OCI-LY1 (cell line): ENCODE results near the gene CHID1.

Experiments
- H2AFZ ChIP-seq: fragments of 200-600 bp; sonication (generic), shearing (Covaris generic); 2 replicates; pipeline ENCODE4 v1.6.0; 2014; ENCODE audit warnings: antibody characterized with exemption, mild to moderate bottlenecking, low read length
- H3F3A ChIP-seq: fragments of 200-600 bp; sonication (generic), shearing (Covaris generic); 2 replicates; pipeline ENCODE4 v1.6.0; 2014; ENCODE audit warnings: mild to moderate bottlenecking, antibody characterized with exemption, low read length, moderate library complexity; ENCODE audit not compliant: insufficient read depth
- H3K27ac ChIP-seq: fragments of 200-600 bp; sonication (generic); 2 replicates; pipeline ENCODE4 v1.5.1; 2014; ENCODE audit warnings: low read length, mixed run types, mild to moderate bottlenecking, low read depth; ENCODE audit not compliant: poor library complexity, severe bottlenecking
- H3K27me3 ChIP-seq: fragments of 200-600 bp; sonication (generic); 2 replicates; pipeline ENCODE4 v1.6.0; 2014; ENCODE audit warnings: antibody characterized with exemption, mild to moderate bottlenecking, low read length, moderate library complexity; ENCODE audit not compliant: insufficient read depth
- H3K36me3 ChIP-seq: fragments of 200-600 bp; sonication (generic); 2 replicates; pipeline ENCODE4 v1.6.1; 2014; ENCODE audit warnings: mild to moderate bottlenecking, antibody characterized with exemption, low read length, moderate library complexity, mixed read lengths; ENCODE audit not compliant: insufficient read depth
- H3K4me1 ChIP-seq: fragments of 200-600 bp; sonication (generic); 2 replicates; pipeline ENCODE4 v1.5.1; 2014; ENCODE audit warnings: mild to moderate bottlenecking, low read length, moderate library complexity; ENCODE audit not compliant: insufficient read depth, severe bottlenecking
- H3K4me2 ChIP-seq: fragments of 200-600 bp; sonication (generic), shearing (Covaris generic); 2 replicates; pipeline ENCODE4 v1.6.1; 2014; ENCODE audit warnings: low read length
- H3K4me3 ChIP-seq: fragments of 200-600 bp; sonication (generic); 2 replicates; pipeline ENCODE4 v1.5.1; 2014; ENCODE audit warnings: low read length, low read depth, mild to moderate bottlenecking, mixed read lengths; ENCODE audit not compliant: poor library complexity, severe bottlenecking
- H3K79me2 ChIP-seq: fragments of 200-600 bp; shearing (Covaris generic); 2 replicates; pipeline ENCODE4 v1.6.1; 2016; ENCODE audit warnings: mixed run types, low read length, mixed read lengths; ENCODE audit not compliant: insufficient read depth
- H3K9ac ChIP-seq: fragments of 200-600 bp; sonication (generic), shearing (Covaris generic); 2 replicates; pipeline ENCODE4 v1.6.1; 2014; ENCODE audit warnings: mild to moderate bottlenecking, low read length, mixed read lengths
- H3K9me2 ChIP-seq: fragments of 200-600 bp; sonication (generic), shearing (Covaris generic); 2 replicates; pipeline ENCODE4 v1.6.1; 2014; ENCODE audit warnings: low read depth, mild to moderate bottlenecking, low read length, mixed read lengths
- H3K9me3 ChIP-seq: fragments of 200-600 bp; shearing (Covaris generic); 2 replicates; pipeline ENCODE4 v1.6.1; 2014; ENCODE audit warnings: low read length, mixed read lengths
- H4K20me1 ChIP-seq: fragments of 200-600 bp; sonication (generic), shearing (Covaris generic); 2 replicates; pipeline ENCODE4 v1.6.0; 2016; ENCODE audit warnings: mild to moderate bottlenecking, low read length; ENCODE audit not compliant: insufficient read depth
- EZH2 ChIP-seq: fragments of 200-600 bp; sonication (generic), shearing (Covaris generic); IDR thresholded peaks from 2 replicates; pipeline ENCODE4 v1.8.0; 2017; ENCODE audit warnings: borderline replicate concordance, mixed run types, mild to moderate bottlenecking, antibody characterized with exemption, low read length, moderate library complexity, mixed read lengths
- TF ChIP-seq, protein P1 (sequence below): fragments of 200-600 bp; sonication (generic), shearing (Covaris generic); IDR thresholded peaks from 2 replicates; pipeline ENCODE4 v1.5.1; 2017; ENCODE audit warnings: mild to moderate bottlenecking, antibody characterized with exemption, low read length, moderate library complexity, mixed read lengths

CHID1 gene

DNA sequence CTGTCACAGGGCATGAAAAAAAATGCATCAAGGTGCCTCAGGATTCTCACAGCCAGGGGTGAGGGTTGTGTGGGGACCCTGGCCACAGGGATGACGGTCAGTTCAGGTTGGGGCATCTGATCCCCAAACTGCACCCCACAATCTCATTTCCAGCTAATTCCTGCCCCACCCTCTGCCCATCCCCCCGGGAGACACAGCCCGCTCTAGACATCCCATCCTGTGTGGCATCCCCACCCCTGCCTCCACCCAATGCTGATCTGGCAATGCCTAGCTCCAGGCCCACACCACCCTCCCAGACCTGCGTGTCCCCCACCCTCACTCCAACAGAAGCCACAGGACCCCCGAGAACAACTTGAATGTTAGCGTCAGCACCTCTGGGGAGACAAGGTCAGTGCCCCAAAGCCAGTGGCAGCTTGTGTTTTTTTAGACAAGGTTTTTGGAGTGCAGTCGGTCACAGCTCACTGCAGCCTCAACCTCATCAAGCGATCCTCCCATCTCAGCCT, 42.7 kb downstream of the CHID1 start:
- Histone ChIP-seq H3K4me3 (no peak overlapping the region), H3K27ac (no peak overlapping the region), H3F3A (no peaks in the 10 kb centered on the region), H2AFZ (no peak overlapping the region), H3K9me2 (no peaks in the 10 kb centered on the region), H3K79me2 (no peaks in the 10 kb centered on the region), H3K36me3 (no peaks in the 10 kb centered on the region), H3K9ac (no peak overlapping the region), H3K9me3 (no peaks in the 10 kb centered on the region), H3K27me3 (peaks cover 6% of the 10 kb centered on the region; the same call in 1 of the 2 replicates), H3K4me2 (no peak overlapping the region), H4K20me1 (no peaks in the 10 kb centered on the region), H3K4me1 (no peaks in the 10 kb centered on the region)
- TF ChIP-seq, protein P1, sequence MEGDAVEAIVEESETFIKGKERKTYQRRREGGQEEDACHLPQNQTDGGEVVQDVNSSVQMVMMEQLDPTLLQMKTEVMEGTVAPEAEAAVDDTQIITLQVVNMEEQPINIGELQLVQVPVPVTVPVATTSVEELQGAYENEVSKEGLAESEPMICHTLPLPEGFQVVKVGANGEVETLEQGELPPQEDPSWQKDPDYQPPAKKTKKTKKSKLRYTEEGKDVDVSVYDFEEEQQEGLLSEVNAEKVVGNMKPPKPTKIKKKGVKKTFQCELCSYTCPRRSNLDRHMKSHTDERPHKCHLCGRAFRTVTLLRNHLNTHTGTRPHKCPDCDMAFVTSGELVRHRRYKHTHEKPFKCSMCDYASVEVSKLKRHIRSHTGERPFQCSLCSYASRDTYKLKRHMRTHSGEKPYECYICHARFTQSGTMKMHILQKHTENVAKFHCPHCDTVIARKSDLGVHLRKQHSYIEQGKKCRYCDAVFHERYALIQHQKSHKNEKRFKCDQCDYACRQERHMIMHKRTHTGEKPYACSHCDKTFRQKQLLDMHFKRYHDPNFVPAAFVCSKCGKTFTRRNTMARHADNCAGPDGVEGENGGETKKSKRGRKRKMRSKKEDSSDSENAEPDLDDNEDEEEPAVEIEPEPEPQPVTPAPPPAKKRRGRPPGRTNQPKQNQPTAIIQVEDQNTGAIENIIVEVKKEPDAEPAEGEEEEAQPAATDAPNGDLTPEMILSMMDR = no peak
- no peak for TF ChIP-seq EZH2

DNA sequence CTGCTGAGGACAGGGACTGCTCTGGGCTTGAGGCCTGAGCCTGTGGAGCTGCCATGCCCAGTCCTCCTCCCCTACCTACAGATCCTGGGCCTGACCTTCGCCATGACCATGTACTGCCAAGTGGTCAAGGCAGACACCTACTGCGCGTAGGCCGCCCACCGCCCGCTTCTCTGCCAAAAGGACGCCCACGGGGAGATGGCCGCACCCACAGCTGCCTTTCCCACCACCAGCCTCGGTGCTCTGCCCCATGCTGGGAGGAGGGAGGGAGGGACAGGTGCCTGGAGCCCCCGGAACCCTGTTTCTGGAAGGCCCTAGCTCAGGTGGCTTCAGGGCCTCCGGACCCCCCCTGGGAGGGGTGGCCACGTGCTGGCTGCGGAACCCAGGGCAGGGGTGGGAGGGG, 44.1 kb downstream of the CHID1 start:
- Histone ChIP-seq H3F3A (no peaks in the 10 kb centered on the region), H3K27ac (no peak overlapping the region), H3K4me1 (no peaks in the 10 kb centered on the region), H3K9me2 (no peaks in the 10 kb centered on the region), H3K4me3 (no peak overlapping the region), H2AFZ (no peak overlapping the region), H3K27me3 (peaks cover 6% of the 10 kb centered on the region; the same call in 1 of the 2 replicates), H3K9me3 (no peaks in the 10 kb centered on the region), H3K79me2 (no peaks in the 10 kb centered on the region), H3K4me2 (no peak overlapping the region), H4K20me1 (no peaks in the 10 kb centered on the region), H3K36me3 (no peaks in the 10 kb centered on the region), H3K9ac (no peak overlapping the region)
- TF ChIP-seq, protein P1 = no peak
- no peak for TF ChIP-seq EZH2

DNA sequence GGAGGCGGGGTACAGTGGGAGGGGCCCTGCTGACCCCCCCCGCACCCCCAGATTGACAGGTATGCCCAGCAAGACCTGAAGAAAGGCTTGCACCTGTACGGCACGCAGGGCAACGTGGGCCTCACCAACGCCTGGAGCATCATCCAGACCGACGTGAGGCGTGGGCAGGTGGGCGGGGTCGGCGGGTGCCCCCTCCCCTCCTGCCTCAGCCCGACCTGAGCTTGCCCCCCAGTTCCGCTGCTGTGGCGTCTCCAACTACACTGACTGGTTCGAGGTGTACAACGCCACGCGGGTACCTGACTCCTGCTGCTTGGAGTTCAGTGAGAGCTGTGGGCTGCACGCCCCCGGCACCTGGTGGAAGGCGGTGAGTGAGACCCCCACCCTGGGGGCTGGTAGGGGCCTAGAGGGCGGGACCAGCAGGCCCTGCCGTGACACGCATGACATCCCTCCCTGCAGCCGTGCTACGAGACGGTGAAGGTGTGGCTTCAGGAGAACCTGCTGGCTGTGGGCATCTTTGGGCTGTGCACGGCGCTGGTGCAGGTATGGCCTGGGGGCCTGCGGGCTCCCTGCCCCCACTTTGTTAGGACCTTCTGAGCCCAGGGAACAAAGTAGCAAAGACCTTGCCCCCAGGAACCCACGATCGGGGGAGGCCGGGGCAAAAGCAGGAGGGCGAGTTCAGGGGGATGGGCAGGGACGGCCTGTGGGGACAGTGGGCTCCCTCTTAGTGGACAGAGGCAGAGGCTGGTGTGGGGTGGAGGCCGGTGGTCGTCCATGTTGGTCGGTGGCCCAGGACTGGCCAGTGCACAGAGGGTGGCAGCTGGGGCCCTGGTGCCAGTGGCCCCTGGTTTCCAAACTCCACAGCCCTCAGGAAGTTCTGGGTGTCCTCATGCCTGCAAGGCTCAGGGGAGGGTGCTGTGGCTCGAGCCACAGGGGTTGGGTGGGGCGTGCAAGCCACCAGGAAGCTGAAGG, 44.9 kb downstream of the CHID1 start:
- Histone ChIP-seq H3K36me3 (no peaks in the 10 kb centered on the region), H3K9me3 (no peaks in the 10 kb centered on the region), H3K9me2 (no peaks in the 10 kb centered on the region), H3K27ac (no peak overlapping the region), H3K27me3 (peaks cover 6% of the 10 kb centered on the region; the same call in 1 of the 2 replicates), H3K9ac (no peak overlapping the region), H2AFZ (no peak overlapping the region), H3F3A (no peaks in the 10 kb centered on the region), H3K4me1 (no peaks in the 10 kb centered on the region), H3K79me2 (no peaks in the 10 kb centered on the region), H3K4me3 (no peak overlapping the region), H3K4me2 (no peak overlapping the region), H4K20me1 (no peaks in the 10 kb centered on the region)
- TF ChIP-seq EZH2 = no peak
- TF ChIP-seq, protein P1 = no peak
